ENCODE results near the gene NADSYN1.
"Not testable (repeated sequence)": the region's sequence is repeated elsewhere in the genome, so short reads cannot be mapped to it uniquely, and the experiment has no call there.

NADSYN1 gene

GRCh38 chr11:71507102-71507501 lies 54.1 kb downstream of the NADSYN1 start:
- in situ Hi-C loops (cut with HindIII; ENCODE audit: low sequenced_read_pairs) = loop anchor here (5.0 kb wide), 2 partner anchors 40 to 70 kb away; partner anchors contain the start of gene KRTAP5-9

- in situ Hi-C loops (cut with HindIII; ENCODE audit: low sequenced_read_pairs) = no loop called here
Measured at GRCh38 chr11:71518506-71519471, 65.8 kb downstream of the NADSYN1 start.

GRCh38 chr11:71519546-71519945 lies 66.5 kb downstream of the NADSYN1 start:
- in situ Hi-C loops (cut with HindIII; ENCODE audit: low sequenced_read_pairs) = no loop called here

GRCh38 chr11:71525188-71525937 lies 72.4 kb downstream of the NADSYN1 start:
- in situ Hi-C loops (cut with HindIII; ENCODE audit: low sequenced_read_pairs) = no loop called here

GRCh38 chr11:71525938-71526495 lies 73.0 kb downstream of the NADSYN1 start:
- in situ Hi-C loops (cut with HindIII; ENCODE audit: low sequenced_read_pairs) = no loop called here

- in situ Hi-C loops (cut with HindIII; ENCODE audit: low sequenced_read_pairs) = not testable (repeated sequence)
Measured at GRCh38 chr11:71526796-71527575, 74.0 kb downstream of the NADSYN1 start, which contains the start of gene KRTAP5-7. Gene KRTAP5-7, plus strand, starts transcription at chr11:71527267. Its CDS starts 34 bp downstream, at chr11:71527301.

- in situ Hi-C loops (cut with HindIII; ENCODE audit: low sequenced_read_pairs) = no loop called here
Measured at GRCh38 chr11:71527576-71528210, 74.7 kb downstream of the NADSYN1 start.

- in situ Hi-C loops (cut with HindIII; ENCODE audit: low sequenced_read_pairs) = no loop called here
Measured at GRCh38 chr11:71530602-71531001, 77.6 kb downstream of the NADSYN1 start.

GRCh38 chr11:71532036-71532610 lies 79.1 kb downstream of the NADSYN1 start:
- in situ Hi-C loops (cut with HindIII; ENCODE audit: low sequenced_read_pairs) = no loop called here

- in situ Hi-C loops (cut with HindIII; ENCODE audit: low sequenced_read_pairs) = not testable (repeated sequence)
Measured at GRCh38 chr11:71534711-71535608, 82.0 kb downstream of the NADSYN1 start.

GRCh38 chr11:71535825-71536224 lies 82.8 kb downstream of the NADSYN1 start:
- in situ Hi-C loops (cut with HindIII; ENCODE audit: low sequenced_read_pairs) = no loop called here

- in situ Hi-C loops (cut with HindIII; ENCODE audit: low sequenced_read_pairs) = no loop called here
Measured at GRCh38 chr11:71537537-71537936, 84.5 kb downstream of the NADSYN1 start.

- in situ Hi-C loops (cut with HindIII; ENCODE audit: low sequenced_read_pairs) = not testable (repeated sequence)
Measured at GRCh38 chr11:71537977-71538665, 85.1 kb downstream of the NADSYN1 start, which contains the start of gene KRTAP5-8. Gene KRTAP5-8, plus strand, starts transcription at chr11:71538025. Its CDS starts 31 bp downstream, at chr11:71538056.

- in situ Hi-C loops (cut with HindIII; ENCODE audit: low sequenced_read_pairs) = no loop called here
Measured at GRCh38 chr11:71538666-71538990, 85.6 kb downstream of the NADSYN1 start.

- in situ Hi-C loops (cut with HindIII; ENCODE audit: low sequenced_read_pairs) = no loop called here
Measured at GRCh38 chr11:71539017-71539416, 86.0 kb downstream of the NADSYN1 start.

- in situ Hi-C loops (cut with HindIII; ENCODE audit: low sequenced_read_pairs) = not testable (repeated sequence)
Measured at GRCh38 chr11:71539971-71540370, 87.0 kb downstream of the NADSYN1 start.

GRCh38 chr11:71540521-71541304 lies 87.7 kb downstream of the NADSYN1 start:
- in situ Hi-C loops (cut with HindIII; ENCODE audit: low sequenced_read_pairs) = not testable (repeated sequence)

Data from endothelial cell of hepatic sinusoid (primary cell).